A549 treated with dexamethasone at 1 μM for 4 hours (cell line): ENCODE results near the gene KCNRG. TPM values are rescaled to one million over a fixed set of nuclear protein-coding genes. Genes with fewer than 3 reads are reported as not detected.

Source experiments
- total RNA-seq: library from RNA; stranded (reverse); fragments of 200-300 nt; extraction: Qiagen RNA extraction; gene quantifications from 5 replicates; pipeline ENCODE4 v1.2.3, GENCODE V29; 2022

Gene KCNRG
- total RNA-seq: 0.33 to 0.97 TPM (median 0.74 TPM) in 4 of 5 replicates, not detected in the other

GRCh38 chr13:50015258-50015657, at the start of gene KCNRG:
Gene KCNRG, plus strand, starts transcription at chr13:50015444. Its CDS starts 50 bp downstream, at chr13:50015494.

GRCh38 chr13:49996951-49997895, 18.0 kb upstream of the KCNRG start, which contains the start of gene TRIM13:
Gene TRIM13, plus strand, starts transcription at chr13:49997042. Its CDS starts 14,899 bp downstream, at chr13:50011941.

Other genes with a start within 250 kb of the KCNRG start
- 26.4 to 37.9 TPM (median 33.7 TPM) in 5 replicates for gene KPNA3, start 222.8 kb upstream of the KCNRG start, total RNA-seq
- gene SPRYD7, start 79.1 kb upstream of the KCNRG start, total RNA-seq: 9.7 to 11.5 TPM (median 10.5 TPM) in 5 replicates
- 15.5 to 18.7 TPM (median 16.6 TPM) in 5 replicates for gene TRIM13, start 18.4 kb upstream of the KCNRG start, total RNA-seq